Chondrocyte (in vitro differentiated cells): Measurements from ENCODE around the gene KLHL22. TPM values are rescaled to one million over a fixed set of nuclear protein-coding genes. Genes with fewer than 3 reads are reported as not detected.
A peak's percentile ranks its signal among the peaks of the same experiment; 100 is the strongest.

ENCODE experiments used
- DNase-seq: peaks from one replicate; pipeline ENCODE4 v3.0.0; 2021; ENCODE audit warnings: mixed read lengths, low spot score
- H3K27ac Mint-ChIP-seq: one replicate; pipeline ENCODE4 v1.8.0; 2021; ENCODE audit warnings: mild to moderate bottlenecking, moderate library complexity, mixed read lengths; ENCODE audit not compliant: unreplicated experiment
- H3K27me3 Mint-ChIP-seq: 2 replicates; pipeline ENCODE4 v1.8.0; 2021; ENCODE audit warnings: low read depth, mixed read lengths
- H3K36me3 Mint-ChIP-seq: 2 replicates; pipeline ENCODE4 v1.8.0; 2021; ENCODE audit warnings: low read depth, mixed read lengths
- H3K4me1 Mint-ChIP-seq: 2 replicates; pipeline ENCODE4 v1.8.0; 2021; ENCODE audit warnings: low read depth, mild to moderate bottlenecking, mixed read lengths
- H3K4me3 Mint-ChIP-seq: one replicate; pipeline ENCODE4 v1.8.0; 2021; ENCODE audit warnings: mild to moderate bottlenecking, moderate library complexity, mixed read lengths; ENCODE audit not compliant: unreplicated experiment
- H3K9me3 Mint-ChIP-seq: 2 replicates; pipeline ENCODE4 v1.8.0; 2021; ENCODE audit warnings: low read depth, mixed read lengths
- total RNA-seq: library from RNA; stranded (reverse); gene quantifications from 3 replicates; pipeline ENCODE4 v1.2.1, GENCODE V29; 2021
- TF ChIP-seq, protein P1 (sequence below): fragments of 200-600 bp; sonication (generic); IDR thresholded peaks from 2 replicates; pipeline ENCODE4 v1.5.0; 2021; ENCODE audit warnings: antibody characterized with exemption, mild to moderate bottlenecking, moderate library complexity

KLHL22 gene
- total RNA-seq, 1 donor from 2014 or later: 37.3 TPM

- peak; percentile 93 for DNase-seq
- H3K9me3 Mint-ChIP-seq: no peaks in the 10 kb centered on the region
- H3K4me3 Mint-ChIP-seq: no peak overlapping the region
- H3K36me3 Mint-ChIP-seq: peaks cover 11% of the 10 kb centered on the region
- peaks cover 14% of the 10 kb centered on the region for H3K4me1 Mint-ChIP-seq
- TF ChIP-seq, protein P1, sequence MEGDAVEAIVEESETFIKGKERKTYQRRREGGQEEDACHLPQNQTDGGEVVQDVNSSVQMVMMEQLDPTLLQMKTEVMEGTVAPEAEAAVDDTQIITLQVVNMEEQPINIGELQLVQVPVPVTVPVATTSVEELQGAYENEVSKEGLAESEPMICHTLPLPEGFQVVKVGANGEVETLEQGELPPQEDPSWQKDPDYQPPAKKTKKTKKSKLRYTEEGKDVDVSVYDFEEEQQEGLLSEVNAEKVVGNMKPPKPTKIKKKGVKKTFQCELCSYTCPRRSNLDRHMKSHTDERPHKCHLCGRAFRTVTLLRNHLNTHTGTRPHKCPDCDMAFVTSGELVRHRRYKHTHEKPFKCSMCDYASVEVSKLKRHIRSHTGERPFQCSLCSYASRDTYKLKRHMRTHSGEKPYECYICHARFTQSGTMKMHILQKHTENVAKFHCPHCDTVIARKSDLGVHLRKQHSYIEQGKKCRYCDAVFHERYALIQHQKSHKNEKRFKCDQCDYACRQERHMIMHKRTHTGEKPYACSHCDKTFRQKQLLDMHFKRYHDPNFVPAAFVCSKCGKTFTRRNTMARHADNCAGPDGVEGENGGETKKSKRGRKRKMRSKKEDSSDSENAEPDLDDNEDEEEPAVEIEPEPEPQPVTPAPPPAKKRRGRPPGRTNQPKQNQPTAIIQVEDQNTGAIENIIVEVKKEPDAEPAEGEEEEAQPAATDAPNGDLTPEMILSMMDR: no peak
- no peak overlapping the region for H3K27ac Mint-ChIP-seq
- no peaks in the 10 kb centered on the region for H3K27me3 Mint-ChIP-seq
Observed at GRCh38 chr22:20429254-20430100, 66.1 kb downstream of the KLHL22 start.

DNA sequence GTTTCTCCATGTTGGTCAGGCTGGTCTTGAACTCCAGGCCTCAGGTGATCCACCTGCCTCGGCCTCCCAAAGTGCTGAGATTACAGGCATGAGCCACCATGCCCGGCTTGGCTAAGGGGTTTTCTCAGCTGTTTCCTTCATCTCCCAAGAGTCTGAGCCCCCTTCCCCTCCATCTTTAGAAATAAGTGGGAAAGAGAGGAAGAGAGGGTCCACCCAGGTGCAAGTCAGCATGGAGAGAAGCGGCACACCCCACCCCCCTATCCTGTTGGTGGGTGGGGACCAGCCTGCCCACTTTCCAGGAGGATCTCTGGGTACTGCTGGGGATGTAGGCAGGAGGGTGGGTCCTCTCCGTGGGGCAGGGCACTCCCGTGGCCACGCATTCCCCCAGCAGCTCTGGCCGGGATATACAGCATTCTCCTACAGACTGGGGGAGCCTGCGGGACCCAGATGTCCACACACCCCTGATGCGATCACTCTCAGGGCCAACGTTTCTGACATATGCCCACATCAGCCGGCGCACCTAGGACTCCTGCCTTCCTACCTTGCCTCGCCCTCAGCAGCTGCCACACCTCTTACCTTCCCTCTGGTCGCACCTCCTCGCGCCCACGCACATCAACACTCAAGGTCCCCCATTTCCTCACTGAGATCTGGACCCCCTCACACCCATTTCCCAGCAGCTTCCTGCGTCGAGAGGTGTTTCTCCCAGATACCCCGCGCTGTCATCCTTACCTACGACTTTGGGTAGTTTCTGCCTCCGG is 66.9 kb downstream of the KLHL22 start:
- TF ChIP-seq, protein P1: no peak
- no peak overlapping the region for H3K27ac Mint-ChIP-seq
- no peaks in the 10 kb centered on the region for H3K9me3 Mint-ChIP-seq
- peaks cover 17% of the 10 kb centered on the region for H3K4me1 Mint-ChIP-seq
- no peak overlapping the region for H3K4me3 Mint-ChIP-seq
- peak; percentile 81 for DNase-seq
- H3K36me3 Mint-ChIP-seq: peaks cover 13% of the 10 kb centered on the region
- no peaks in the 10 kb centered on the region for H3K27me3 Mint-ChIP-seq

GRCh38 chr22:20427945-20428417 is 67.6 kb downstream of the KLHL22 start:
- DNase-seq: no peak
- no peaks in the 10 kb centered on the region for H3K27me3 Mint-ChIP-seq

GRCh38 chr22:20427104-20427944 is 68.3 kb downstream of the KLHL22 start:
- Mint-ChIP-seq H3K4me3 (no peak overlapping the region), H3K36me3 (peaks cover 16% of the 10 kb centered on the region), H3K4me1 (peaks cover 22% of the 10 kb centered on the region), H3K27ac (no peak overlapping the region), H3K9me3 (no peaks in the 10 kb centered on the region), H3K27me3 (no peaks in the 10 kb centered on the region)
- TF ChIP-seq, protein P1: no peak
- DNase-seq: peak; percentile 73

More at GRCh38 chr22:20427945-20428417, 67.6 kb downstream of the KLHL22 start:
- Mint-ChIP-seq H3K4me1 (peaks cover 23% of the 10 kb centered on the region), H3K36me3 (peaks cover 16% of the 10 kb centered on the region), H3K4me3 (no peak overlapping the region), H3K9me3 (no peaks in the 10 kb centered on the region), H3K27ac (no peak overlapping the region)
- TF ChIP-seq, protein P1: no peak
